BLaER1 (cell line): ENCODE data around the gene LRMDA.

ENCODE experiments used
- H3K27ac ChIP-seq: shearing (Covaris generic); formaldehyde crosslinking; 2 replicates; pipeline ENCODE4 v1.8.1; 2022
- H3K27me3 ChIP-seq: shearing (Covaris generic); formaldehyde crosslinking; 2 replicates; pipeline ENCODE4 v1.8.1; 2022
- H3K36me3 ChIP-seq: shearing (Covaris generic); formaldehyde crosslinking; 2 replicates; pipeline ENCODE4 v1.8.1; 2022
- H3K4me1 ChIP-seq: shearing (Covaris generic); formaldehyde crosslinking; 2 replicates; pipeline ENCODE4 v1.8.1; 2022
- H3K4me2 ChIP-seq: shearing (Covaris generic); formaldehyde crosslinking; 2 replicates; pipeline ENCODE4 v1.8.1; 2022
- H3K4me3 ChIP-seq: shearing (Covaris generic); formaldehyde crosslinking; 2 replicates; pipeline ENCODE4 v1.8.1; 2022
- H3K9ac ChIP-seq: shearing (Covaris generic); formaldehyde crosslinking; 2 replicates; pipeline ENCODE4 v1.8.1; 2022
- H3K9me3 ChIP-seq: shearing (Covaris generic); formaldehyde crosslinking; 2 replicates; pipeline ENCODE4 v1.8.1; 2022
- H4K20me1 ChIP-seq: shearing (Covaris generic); formaldehyde crosslinking; 2 replicates; pipeline ENCODE4 v1.8.1; 2022
- Cebpa-rat ChIP-seq: shearing (Covaris generic); IDR thresholded peaks from 2 replicates; pipeline ENCODE4 v1.8.1; 2022

The LRMDA gene

GRCh38 chr10:76350583-76350982 lies 919.2 kb downstream of the LRMDA start:
- no peaks in the 10 kb centered on the region for H4K20me1 ChIP-seq
- H3K36me3 ChIP-seq: no peaks in the 10 kb centered on the region
- H3K4me1 ChIP-seq: no peaks in the 10 kb centered on the region
- no peak overlapping the region for H3K27ac ChIP-seq
- H3K9me3 ChIP-seq: no peaks in the 10 kb centered on the region
- no peak overlapping the region for H3K9ac ChIP-seq
- no peak overlapping the region for H3K4me3 ChIP-seq
- no peaks in the 10 kb centered on the region for H3K27me3 ChIP-seq
- no peak for TF ChIP-seq Cebpa-rat
- H3K4me2 ChIP-seq: no peak overlapping the region

GRCh38 chr10:76352300-76352699 lies 920.9 kb downstream of the LRMDA start:
- no peaks in the 10 kb centered on the region for H3K4me1 ChIP-seq
- TF ChIP-seq Cebpa-rat: no peak
- no peaks in the 10 kb centered on the region for H4K20me1 ChIP-seq
- H3K4me2 ChIP-seq: no peak overlapping the region
- no peaks in the 10 kb centered on the region for H3K27me3 ChIP-seq
- no peak overlapping the region for H3K9ac ChIP-seq
- no peaks in the 10 kb centered on the region for H3K36me3 ChIP-seq
- no peak overlapping the region for H3K4me3 ChIP-seq
- no peaks in the 10 kb centered on the region for H3K9me3 ChIP-seq
- H3K27ac ChIP-seq: no peak overlapping the region

GRCh38 chr10:76353237-76353851 lies 921.9 kb downstream of the LRMDA start:
- Histone ChIP-seq H3K4me3 (no peak overlapping the region), H3K36me3 (no peaks in the 10 kb centered on the region), H4K20me1 (no peaks in the 10 kb centered on the region), H3K27me3 (no peaks in the 10 kb centered on the region), H3K27ac (no peak overlapping the region), H3K4me1 (no peaks in the 10 kb centered on the region), H3K9ac (no peak overlapping the region), H3K4me2 (no peak overlapping the region), H3K9me3 (no peaks in the 10 kb centered on the region)
- TF ChIP-seq Cebpa-rat: no peak

GRCh38 chr10:76354212-76354738 lies 922.9 kb downstream of the LRMDA start:
- Histone ChIP-seq H3K27me3 (no peaks in the 10 kb centered on the region), H3K36me3 (no peaks in the 10 kb centered on the region), H3K4me2 (no peak overlapping the region), H4K20me1 (no peaks in the 10 kb centered on the region), H3K9me3 (no peaks in the 10 kb centered on the region), H3K4me1 (no peaks in the 10 kb centered on the region), H3K9ac (no peak overlapping the region), H3K27ac (no peak overlapping the region), H3K4me3 (no peak overlapping the region)
- no peak for TF ChIP-seq Cebpa-rat

GRCh38 chr10:76354921-76355320 lies 923.5 kb downstream of the LRMDA start:
- H3K4me2 ChIP-seq: no peak overlapping the region
- H3K9me3 ChIP-seq: no peaks in the 10 kb centered on the region
- no peak overlapping the region for H3K27ac ChIP-seq
- H3K4me3 ChIP-seq: no peak overlapping the region
- H4K20me1 ChIP-seq: no peaks in the 10 kb centered on the region
- no peaks in the 10 kb centered on the region for H3K4me1 ChIP-seq
- H3K27me3 ChIP-seq: no peaks in the 10 kb centered on the region
- no peaks in the 10 kb centered on the region for H3K36me3 ChIP-seq
- no peak for TF ChIP-seq Cebpa-rat
- no peak overlapping the region for H3K9ac ChIP-seq

GRCh38 chr10:76356557-76356956 lies 925.1 kb downstream of the LRMDA start:
- no peaks in the 10 kb centered on the region for H3K4me1 ChIP-seq
- H3K4me3 ChIP-seq: no peak overlapping the region
- no peaks in the 10 kb centered on the region for H3K36me3 ChIP-seq
- TF ChIP-seq Cebpa-rat: no peak
- H3K27ac ChIP-seq: no peak overlapping the region
- no peak overlapping the region for H3K4me2 ChIP-seq
- H3K9ac ChIP-seq: no peak overlapping the region
- H3K27me3 ChIP-seq: no peaks in the 10 kb centered on the region
- no peaks in the 10 kb centered on the region for H3K9me3 ChIP-seq
- no peaks in the 10 kb centered on the region for H4K20me1 ChIP-seq

- H3K9me3 ChIP-seq: no peaks in the 10 kb centered on the region
- no peak for TF ChIP-seq Cebpa-rat
These were observed 926.4 kb downstream of the LRMDA start for GRCh38 chr10:76357726-76358415.

GRCh38 chr10:76358743-76359395 lies 927.4 kb downstream of the LRMDA start:
- no peak for TF ChIP-seq Cebpa-rat
- Histone ChIP-seq H3K4me1 (no peaks in the 10 kb centered on the region), H3K36me3 (no peaks in the 10 kb centered on the region), H3K9me3 (no peaks in the 10 kb centered on the region), H3K4me3 (no peak overlapping the region), H3K4me2 (no peak overlapping the region), H3K27me3 (no peaks in the 10 kb centered on the region), H4K20me1 (no peaks in the 10 kb centered on the region), H3K27ac (no peak overlapping the region), H3K9ac (no peak overlapping the region)

More at GRCh38 chr10:76357726-76358415, 926.4 kb downstream of the LRMDA start:
- Histone ChIP-seq H3K27ac (no peak overlapping the region), H3K4me1 (no peaks in the 10 kb centered on the region), H3K9ac (no peak overlapping the region), H3K4me3 (no peak overlapping the region), H3K4me2 (no peak overlapping the region), H4K20me1 (no peaks in the 10 kb centered on the region), H3K27me3 (no peaks in the 10 kb centered on the region), H3K36me3 (no peaks in the 10 kb centered on the region)

GRCh38 chr10:76375761-76376160 lies 944.3 kb downstream of the LRMDA start:
- H3K27me3 ChIP-seq: no peaks in the 10 kb centered on the region
- no peaks in the 10 kb centered on the region for H4K20me1 ChIP-seq
- no peaks in the 10 kb centered on the region for H3K4me1 ChIP-seq
- no peaks in the 10 kb centered on the region for H3K9me3 ChIP-seq
- TF ChIP-seq Cebpa-rat: no peak
- H3K4me3 ChIP-seq: no peak overlapping the region
- no peak overlapping the region for H3K9ac ChIP-seq
- H3K4me2 ChIP-seq: no peak overlapping the region
- no peaks in the 10 kb centered on the region for H3K36me3 ChIP-seq
- no peak overlapping the region for H3K27ac ChIP-seq

GRCh38 chr10:76382381-76382851 lies 951.0 kb downstream of the LRMDA start:
- Histone ChIP-seq H3K4me1 (peaks cover 7% of the 10 kb centered on the region), H3K36me3 (no peaks in the 10 kb centered on the region), H3K27me3 (no peaks in the 10 kb centered on the region), H3K9me3 (no peaks in the 10 kb centered on the region), H3K9ac (no peak overlapping the region), H3K27ac (no peak overlapping the region), H3K4me3 (no peak overlapping the region), H3K4me2 (no peak overlapping the region), H4K20me1 (no peaks in the 10 kb centered on the region)
- no peak for TF ChIP-seq Cebpa-rat
